Endothelial cell of umbilical vein (primary cell): Measurements from ENCODE around the gene TRIM2. TPM values are rescaled to one million over a fixed set of nuclear protein-coding genes. Genes with fewer than 3 reads are reported as not detected.

ENCODE experiments used
- BruUV-seq: library from RNA; stranded (reverse); fragments of 400-500 nt; replicated peaks from 2 replicates; lab custom pipeline; 2021; lab: Mats Ljungman, UMichigan
- CTCF ChIA-PET: fragments of 300-600, 350-600 bp; sonication (Branson Sonifier 250); formaldehyde crosslinking; loops from one replicate; lab custom pipeline; 2021; ENCODE audit warnings: antibody characterized with exemption, inconsistent platforms; lab: Charles Lee
- POLR2A ChIA-PET: fragments of 300-600, 350-600 bp; sonication (Branson Sonifier 250); formaldehyde crosslinking; loops from one replicate; lab custom pipeline; 2021; ENCODE audit warnings: antibody characterized with exemption, inconsistent platforms; lab: Charles Lee
- DNase-seq: peaks from one replicate; pipeline ENCODE4 v3.0.0-alpha.2; 2011; ENCODE audit warnings: low read depth, low spot score
- FAIRE-seq: peaks from 2 replicates; lab custom pipeline; 2011; peaks lifted over from hg19 to GRCh38; lab: Jason Lieb, UNC
- H2AFZ ChIP-seq: 2 replicates; pipeline ENCODE4 v1.6.0; 2012; ENCODE audit warnings: low read depth, low read length, control low read depth, inconsistent platforms
- H3K27ac ChIP-seq: 2 replicates; pipeline ENCODE4 v1.5.1; 2011; ENCODE audit warnings: low read depth, mild to moderate bottlenecking, control low read depth, low read length, moderate library complexity; ENCODE audit not compliant: insufficient read depth
- H3K27me3 ChIP-seq, 2 experiments: 2 replicates each; pipeline versions ENCODE4 v1.6.0 to v1.6.1; 2011; ENCODE audit warnings: low read length in 2 of 2, mixed read lengths in 1 of 2; ENCODE audit not compliant: control insufficient read depth in 2 of 2, insufficient read depth in 2 of 2
- H3K36me3 ChIP-seq, 2 experiments: 2 replicates in 1 of 2; 3 replicates in 1 of 2; pipeline ENCODE4 v1.5.1; 2011; ENCODE audit warnings: low read length in 2 of 2, mild to moderate bottlenecking in 1 of 2, moderate library complexity in 1 of 2; ENCODE audit not compliant: control insufficient read depth in 2 of 2, insufficient read depth in 2 of 2; ENCODE audit errors: extremely low read depth in 1 of 2
- H3K4me1 ChIP-seq: 3 replicates; pipeline ENCODE4 v1.5.1; 2011; ENCODE audit warnings: mild to moderate bottlenecking, low read length; ENCODE audit not compliant: control insufficient read depth, insufficient read depth; ENCODE audit errors: extremely low read depth
- H3K4me2 ChIP-seq: 2 replicates; pipeline ENCODE4 v1.6.1; 2011; ENCODE audit warnings: low read length, control low read depth, mixed read lengths; ENCODE audit not compliant: insufficient read depth
- H3K4me3 ChIP-seq, 3 experiments: fragments of 200-600 bp in 1 of 3; sonication (generic), shearing (Covaris generic) in 1 of 3; replicated peaks in 1 of 3; 2 replicates each; pipeline ENCODE4 v1.5.1; 2011 to 2016; ENCODE audit warnings: control low read depth in 3 of 3, low read length in 3 of 3, mild to moderate bottlenecking in 2 of 3, inconsistent platforms in 1 of 3, low read depth in 1 of 3, moderate library complexity in 1 of 3; ENCODE audit not compliant: insufficient read depth in 1 of 3
- H3K79me2 ChIP-seq: 2 replicates; pipeline ENCODE4 v1.6.0; 2012; ENCODE audit warnings: low read length, inconsistent platforms; ENCODE audit not compliant: control insufficient read depth, insufficient read depth
- H3K9ac ChIP-seq: replicated peaks from 2 replicates; pipeline ENCODE3; 2011; ENCODE audit warnings: low read length, control low read depth; ENCODE audit not compliant: insufficient read depth; ENCODE audit errors: extremely low read depth
- H3K9me1 ChIP-seq: replicated peaks from 3 replicates; pipeline ENCODE4 v1.6.0; 2011; ENCODE audit warnings: mild to moderate bottlenecking, low read length; ENCODE audit not compliant: control insufficient read depth, insufficient read depth; ENCODE audit errors: extremely low read depth
- H3K9me3 ChIP-seq: replicated peaks from 2 replicates; pipeline ENCODE4 v1.5.1; 2012; ENCODE audit warnings: low read length, inconsistent platforms; ENCODE audit not compliant: control insufficient read depth, insufficient read depth
- H4K20me1 ChIP-seq: replicated peaks from 2 replicates; pipeline ENCODE3; 2011; ENCODE audit warnings: mild to moderate bottlenecking, low read length; ENCODE audit not compliant: control insufficient read depth, insufficient read depth; ENCODE audit errors: extremely low read depth
- CTCF ChIP-seq, 2 donors: IDR thresholded peaks; 1 replicate in 1 of 2; 2 replicates in 1 of 2; pipeline ENCODE4 v1.5.1; 2011; ENCODE audit warnings: low read length in 2 of 2, mild to moderate bottlenecking in 2 of 2, moderate library complexity in 2 of 2, control low read depth in 1 of 2, inconsistent platforms in 1 of 2, low read depth in 1 of 2; ENCODE audit not compliant: insufficient read depth in 1 of 2; ENCODE audit errors: extremely low read depth in 1 of 2
- EZH2 ChIP-seq: IDR thresholded peaks from 2 replicates; pipeline ENCODE4 v1.6.1; 2012; ENCODE audit warnings: borderline replicate concordance, low read depth, mild to moderate bottlenecking, moderate library complexity, low read length, inconsistent platforms; ENCODE audit not compliant: severe bottlenecking
- JUN ChIP-seq: IDR thresholded peaks from 2 replicates; pipeline ENCODE4 v1.6.1; 2011; ENCODE audit warnings: borderline replicate concordance, low read depth; ENCODE audit not compliant: insufficient read length, insufficient read depth
- MAX ChIP-seq: IDR thresholded peaks from 2 replicates; pipeline ENCODE4 v1.6.1; 2011; ENCODE audit not compliant: insufficient read depth, insufficient read length
- MYC ChIP-seq: IDR thresholded peaks from one replicate; pipeline ENCODE4 v1.6.1; 2011; ENCODE audit warnings: mild to moderate bottlenecking, low read depth, low read length
- POLR2A ChIP-seq: IDR thresholded peaks from 2 replicates; pipeline ENCODE4 v1.6.1; 2012; ENCODE audit warnings: low read depth, mild to moderate bottlenecking, control low read depth, low read length
- POLR2AphosphoS5 ChIP-seq: IDR thresholded peaks from 2 replicates; pipeline ENCODE4 v1.6.1; 2012; ENCODE audit warnings: low read depth, mild to moderate bottlenecking, control low read depth, low read length, moderate library complexity; ENCODE audit not compliant: insufficient read depth
- dilution Hi-C: fragments of 300-500 bp; cut with MboI; formaldehyde crosslinking; loops from one replicate; pipeline ENCODE4 v1.15.0; 2019; ENCODE audit warnings: low sequenced_read_pairs; ENCODE audit not compliant: extremely low pct_ligation_motif_present
- intact Hi-C: fragments of 100-400 bp; cut with micrococcal nuclease; formaldehyde crosslinking; loops from one replicate; pipeline ENCODE4 v1.10.0; 2022
- polyA plus RNA-seq, 4 experiments: library from polyadenylated mRNA; depleted of rRNA in 3 of 4; stranded (reverse) in 3 of 4; unstranded in 1 of 4; fragments of >200 nt; gene quantifications; 2 replicates each; pipeline versions ENCODE4 v1.2.1 to v1.2.3, GENCODE V29; 2011 to 2012; ENCODE audit warnings: missing spikeins in 1 of 4
- total RNA-seq: library from RNA; stranded (reverse); gene quantifications from 2 replicates; pipeline ENCODE4 v1.2.3, GENCODE V29; 2021

The TRIM2 gene
- total and polyA plus RNA-seq, 2 donors (not counting 3 experiments of a cell fraction or from before 2014, with no cell fraction given), result 6.8 to 19.7 TPM

- dilution Hi-C loops, result no loop called here
- Histone ChIP-seq H3K9me3 (no peaks in the 10 kb centered on the region), H3K9ac (no peak overlapping the region), H2AFZ (no peak overlapping the region), H3K4me2 (no peak overlapping the region), H3K36me3 (no peaks in the 10 kb centered on the region), H4K20me1 (no peaks in the 10 kb centered on the region), H3K4me3 (no peak overlapping the region), H3K4me1 (no peaks in the 10 kb centered on the region), H3K27me3 (no peaks in the 10 kb centered on the region), H3K79me2 (no peaks in the 10 kb centered on the region), H3K9me1 (no peaks in the 10 kb centered on the region), H3K27ac (no peak overlapping the region)
- ChIA-PET POLR2A (no interaction called here), CTCF (no interaction called here)
- DNase-seq, result no peak
- BruUV-seq, result no TSS peak
- no peak for FAIRE-seq
- intact Hi-C loops, result no loop called here
- TF ChIP-seq POLR2AphosphoS5, result no peak
- TF ChIP-seq POLR2A, result no peak
- no peak for TF ChIP-seq EZH2
- no peak for TF ChIP-seq JUN
- no peak for TF ChIP-seq CTCF (IDR thresholded peaks at IDR 0.05; ENCODE audit: extremely low read depth in 1 of 2, insufficient read depth in 1 of 2, low read depth in 1 of 2, low read length in 2 of 2)
- TF ChIP-seq MYC, result no peak
- TF ChIP-seq MAX, result no peak
Observed at GRCh38 chr4:153366486-153366885, 162.2 kb downstream of the TRIM2 start.
